ENCODE results near the gene LDB1.

LDB1 gene

GRCh38 chr10:102120142-102120990, at the start of gene LDB1:
TSS of gene LDB1 (minus strand) at chr10:102120368. CDS start at chr10:102120110, 258 bp downstream.
- DNase-seq: peak; percentile 88

- no peak for DNase-seq
These were observed 47.7 kb upstream of the LDB1 start for GRCh38 chr10:102167861-102168260.

GRCh38 chr10:102163342-102163989, 43.3 kb upstream of the LDB1 start:
- peak; percentile 33 for DNase-seq

GRCh38 chr10:102159831-102160230, 39.7 kb upstream of the LDB1 start:
- DNase-seq: no peak

GRCh38 chr10:102159051-102159597, 39.0 kb upstream of the LDB1 start:
- DNase-seq: no peak

- no peak for DNase-seq
These were observed 37.1 kb upstream of the LDB1 start for GRCh38 chr10:102157224-102157623.

- DNase-seq: no peak
These were observed 34.4 kb upstream of the LDB1 start for GRCh38 chr10:102154466-102155116.

- no peak for DNase-seq
These were observed 33.0 kb upstream of the LDB1 start for GRCh38 chr10:102153093-102153620.

- DNase-seq: peak; percentile 82
These were observed 32.4 kb upstream of the LDB1 start for GRCh38 chr10:102152545-102152890.

- peak; percentile 100 for DNase-seq
These were observed 31.8 kb upstream of the LDB1 start, which contains the start of gene NOLC1 for GRCh38 chr10:102151774-102152544. TSS of gene NOLC1 (plus strand) at chr10:102152389. CDS start at chr10:102152411, 22 bp downstream.

- DNase-seq: no peak
These were observed 31.0 kb upstream of the LDB1 start for GRCh38 chr10:102150970-102151773.

GRCh38 chr10:102148275-102148674, 28.1 kb upstream of the LDB1 start:
- DNase-seq: no peak

GRCh38 chr10:102147561-102147960, 27.4 kb upstream of the LDB1 start:
- no peak for DNase-seq

GRCh38 chr10:102146971-102147428, 26.8 kb upstream of the LDB1 start:
- DNase-seq: no peak

- no peak for DNase-seq
These were observed 21.5 kb upstream of the LDB1 start for GRCh38 chr10:102141583-102142107.

- DNase-seq: no peak
These were observed 20.9 kb upstream of the LDB1 start for GRCh38 chr10:102140913-102141540.

- no peak for DNase-seq
These were observed 20.1 kb upstream of the LDB1 start for GRCh38 chr10:102140218-102140617.

- no peak for DNase-seq
These were observed 19.3 kb upstream of the LDB1 start for GRCh38 chr10:102139281-102140110.

- DNase-seq: no peak
These were observed 15.9 kb upstream of the LDB1 start for GRCh38 chr10:102135956-102136526.
